Mesangial cell (primary cell): ENCODE measurements around the gene ADGRV1. TPM values are rescaled to one million over a fixed set of nuclear protein-coding genes. Genes with fewer than 3 reads are reported as not detected.

Experiments used
- total RNA-seq: library from RNA; depleted of rRNA; stranded (reverse); fragments of >200 nt; gene quantifications from 2 replicates; pipeline ENCODE4 v1.2.3, GENCODE V29; 2015

Gene ADGRV1, protein sequence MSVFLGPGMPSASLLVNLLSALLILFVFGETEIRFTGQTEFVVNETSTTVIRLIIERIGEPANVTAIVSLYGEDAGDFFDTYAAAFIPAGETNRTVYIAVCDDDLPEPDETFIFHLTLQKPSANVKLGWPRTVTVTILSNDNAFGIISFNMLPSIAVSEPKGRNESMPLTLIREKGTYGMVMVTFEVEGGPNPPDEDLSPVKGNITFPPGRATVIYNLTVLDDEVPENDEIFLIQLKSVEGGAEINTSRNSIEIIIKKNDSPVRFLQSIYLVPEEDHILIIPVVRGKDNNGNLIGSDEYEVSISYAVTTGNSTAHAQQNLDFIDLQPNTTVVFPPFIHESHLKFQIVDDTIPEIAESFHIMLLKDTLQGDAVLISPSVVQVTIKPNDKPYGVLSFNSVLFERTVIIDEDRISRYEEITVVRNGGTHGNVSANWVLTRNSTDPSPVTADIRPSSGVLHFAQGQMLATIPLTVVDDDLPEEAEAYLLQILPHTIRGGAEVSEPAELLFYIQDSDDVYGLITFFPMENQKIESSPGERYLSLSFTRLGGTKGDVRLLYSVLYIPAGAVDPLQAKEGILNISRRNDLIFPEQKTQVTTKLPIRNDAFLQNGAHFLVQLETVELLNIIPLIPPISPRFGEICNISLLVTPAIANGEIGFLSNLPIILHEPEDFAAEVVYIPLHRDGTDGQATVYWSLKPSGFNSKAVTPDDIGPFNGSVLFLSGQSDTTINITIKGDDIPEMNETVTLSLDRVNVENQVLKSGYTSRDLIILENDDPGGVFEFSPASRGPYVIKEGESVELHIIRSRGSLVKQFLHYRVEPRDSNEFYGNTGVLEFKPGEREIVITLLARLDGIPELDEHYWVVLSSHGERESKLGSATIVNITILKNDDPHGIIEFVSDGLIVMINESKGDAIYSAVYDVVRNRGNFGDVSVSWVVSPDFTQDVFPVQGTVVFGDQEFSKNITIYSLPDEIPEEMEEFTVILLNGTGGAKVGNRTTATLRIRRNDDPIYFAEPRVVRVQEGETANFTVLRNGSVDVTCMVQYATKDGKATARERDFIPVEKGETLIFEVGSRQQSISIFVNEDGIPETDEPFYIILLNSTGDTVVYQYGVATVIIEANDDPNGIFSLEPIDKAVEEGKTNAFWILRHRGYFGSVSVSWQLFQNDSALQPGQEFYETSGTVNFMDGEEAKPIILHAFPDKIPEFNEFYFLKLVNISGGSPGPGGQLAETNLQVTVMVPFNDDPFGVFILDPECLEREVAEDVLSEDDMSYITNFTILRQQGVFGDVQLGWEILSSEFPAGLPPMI (N-terminal part only)
- 0.76 and 0.81 TPM in 2 replicates for total RNA-seq

DNA sequence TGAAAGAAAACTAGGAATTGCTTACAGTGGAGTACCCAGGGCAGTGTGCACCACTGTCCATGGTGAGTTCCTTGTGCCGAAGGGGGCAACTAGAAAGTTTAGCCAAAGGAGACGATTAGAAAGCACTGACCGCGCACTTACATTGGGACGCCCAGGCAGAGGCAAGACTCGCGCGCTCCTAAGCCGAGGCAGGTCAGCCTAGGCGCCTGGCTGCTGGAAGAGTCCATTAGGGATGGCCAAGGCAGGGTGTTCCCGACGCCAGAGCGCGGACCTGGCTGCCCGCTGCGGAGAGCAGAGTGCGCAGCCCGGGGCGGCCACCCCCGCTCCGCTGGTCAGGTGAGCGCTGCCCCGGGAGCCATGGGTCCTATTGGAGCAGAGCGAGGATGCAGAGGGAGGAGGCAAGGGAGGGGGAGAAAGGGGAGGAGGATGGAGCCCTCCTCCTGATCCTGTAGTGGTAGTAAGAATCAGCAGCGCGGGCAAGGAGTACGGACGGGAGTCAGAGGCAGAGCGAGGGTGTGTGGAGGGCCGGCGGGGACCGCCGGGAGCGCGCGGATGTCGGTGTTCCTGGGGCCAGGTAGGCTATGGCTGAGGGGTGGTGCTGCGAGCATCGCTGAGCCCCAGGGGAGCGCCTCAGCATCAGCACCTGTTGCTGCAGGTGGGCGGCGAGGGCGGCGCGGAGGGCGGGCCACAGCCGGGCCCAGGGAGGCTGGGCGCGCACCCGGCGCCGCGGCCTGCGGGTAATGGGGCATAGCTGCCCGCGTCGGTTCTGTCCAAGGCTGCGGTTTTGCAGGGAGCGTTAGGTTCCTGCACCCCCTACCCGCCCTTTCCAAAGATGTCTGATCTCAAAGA, at the start of gene ADGRV1:
Gene ADGRV1 (plus strand): TSS at position 454 of the 849 bp plus-strand sequence. CDS start 99 bp downstream, at position 553.

DNA sequence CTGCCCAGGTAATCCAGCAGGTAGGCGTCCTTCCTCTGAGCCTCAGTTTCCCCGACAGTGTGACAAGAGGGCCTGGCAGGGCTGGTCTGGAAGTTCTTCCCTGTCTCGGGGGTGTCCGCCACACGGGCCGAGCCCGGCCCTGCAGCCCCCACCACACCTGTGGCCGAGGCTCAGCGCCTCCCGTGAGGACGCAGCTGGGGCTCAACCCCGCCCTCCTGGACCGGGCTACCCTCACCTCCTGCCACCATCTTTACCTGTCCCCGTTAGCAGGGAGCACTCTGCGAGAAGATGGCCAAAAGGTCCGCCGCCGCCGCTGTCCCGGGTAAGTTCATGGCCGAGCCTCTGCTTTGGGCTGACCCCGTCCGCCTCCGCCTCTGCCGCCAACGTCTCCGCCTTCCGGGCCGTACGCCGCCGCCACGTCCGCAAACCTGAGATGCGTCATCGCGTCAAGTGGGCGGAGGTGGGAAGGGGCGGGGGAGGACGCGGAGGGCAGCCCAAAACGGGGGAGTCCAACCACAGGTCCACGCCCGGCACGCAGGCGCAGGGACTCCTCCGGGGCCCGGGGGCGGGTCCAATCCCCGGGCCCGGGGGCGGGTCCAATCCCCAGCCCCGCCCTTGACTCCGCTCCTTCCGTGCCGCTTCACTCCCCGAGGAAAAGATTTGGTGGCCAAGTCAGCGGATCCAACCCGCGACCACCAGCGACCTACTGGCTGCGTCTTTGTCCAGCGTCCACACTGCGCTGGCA, 29.2 kb upstream of the ADGRV1 start, which contains the start of gene LYSMD3:
Gene LYSMD3 (minus strand): TSS at position 391 of the 745 bp plus-strand sequence. CDS start 4,295 bp downstream, outside the sequence.

Other genes with a start within 250 kb of the ADGRV1 start
- gene CETN3, start 149.0 kb upstream of the ADGRV1 start, total RNA-seq = 1.0 and 6.4 TPM in 2 replicates
- 2.4 and 4.4 TPM in 2 replicates for gene MBLAC2, start 84.0 kb upstream of the ADGRV1 start, total RNA-seq
- 5.6 and 11.6 TPM in 2 replicates for gene POLR3G, start 83.9 kb upstream of the ADGRV1 start, total RNA-seq
- 6.5 and 6.7 TPM in 2 replicates for gene LYSMD3, start 29.2 kb upstream of the ADGRV1 start, total RNA-seq